PC-3 (cell line): ENCODE results near the gene MROH2A. TPM values are rescaled to one million over a fixed set of nuclear protein-coding genes. Genes with fewer than 3 reads are reported as not detected.
"Not testable (repeated sequence)": the region's sequence is repeated elsewhere in the genome, so short reads cannot be mapped to it uniquely, and the experiment has no call there.

ENCODE experiments used
- ATAC-seq: fragments of 200-7000 bp; cut with Tn5 transposase; 2 replicates; pipeline ENCODE4 v1.9.1; 2020; ENCODE audit warnings: mild to moderate bottlenecking, moderate library complexity
- Bru-seq: library from RNA; stranded (reverse); fragments of 400-500 nt; gene quantifications from one replicate; lab custom pipeline; 2021; lab: Mats Ljungman, UMichigan
- BruChase-seq, 2 experiments: library from RNA; stranded (reverse); fragments of 400-500 nt; gene quantifications; one replicate each; lab custom pipeline; 2021; lab: Mats Ljungman, UMichigan
- BruUV-seq: library from RNA; stranded (reverse); fragments of 400-500 nt; replicated peaks from 2 replicates; lab custom pipeline; 2021; lab: Mats Ljungman, UMichigan
- CTCF ChIA-PET: fragments of 300-600 bp; sonication (Branson Sonifier 250); formaldehyde crosslinking; loops from one replicate; lab custom pipeline; 2022; ENCODE audit warnings: antibody characterized with exemption; lab: Charles Lee
- POLR2A ChIA-PET: fragments of 300-600 bp; sonication (Branson Sonifier 250); formaldehyde crosslinking; loops from one replicate; lab custom pipeline; 2022; ENCODE audit warnings: antibody characterized with exemption; ENCODE audit not compliant: unreplicated experiment; lab: Charles Lee
- DNase-seq: peaks from one replicate; pipeline ENCODE4 v3.0.0-alpha.2; 2015
- H2AFZ ChIP-seq: fragments of 300-600 bp; sonication (generic); 2 replicates; pipeline ENCODE4 v1.6.0; 2016; ENCODE audit warnings: antibody characterized with exemption, low read length
- H3F3A ChIP-seq: fragments of 300-600 bp; sonication (generic); one replicate; pipeline ENCODE4 v1.6.0; 2017; ENCODE audit warnings: antibody characterized with exemption, low read length, control low read depth, mild to moderate bottlenecking; ENCODE audit not compliant: unreplicated experiment
- H3K27ac ChIP-seq: fragments of 300-600 bp; sonication (generic); 2 replicates; pipeline ENCODE4 v1.5.1; 2016; ENCODE audit warnings: mild to moderate bottlenecking, low read length
- H3K27me3 ChIP-seq: fragments of 300-600 bp; sonication (generic); 2 replicates; pipeline ENCODE4 v1.6.1; 2016; ENCODE audit warnings: low read length, mixed read lengths
- H3K36me3 ChIP-seq: fragments of 300-600 bp; sonication (generic); 2 replicates; pipeline ENCODE4 v1.6.1; 2016; ENCODE audit warnings: low read depth, mixed run types, low read length, mixed read lengths
- H3K4me1 ChIP-seq: fragments of 300-600 bp; sonication (generic); 2 replicates; pipeline ENCODE4 v1.5.1; 2016; ENCODE audit warnings: low read length; ENCODE audit not compliant: insufficient read depth
- H3K4me2 ChIP-seq: fragments of 300-600 bp; sonication (generic); 2 replicates; pipeline ENCODE4 v1.6.0; 2016; ENCODE audit warnings: low read length
- H3K4me3 ChIP-seq: fragments of 300-600 bp; sonication (generic); 2 replicates; pipeline ENCODE4 v1.5.1; 2016; ENCODE audit warnings: mild to moderate bottlenecking, low read length, mixed read lengths
- H3K79me2 ChIP-seq: fragments of 300-600 bp; sonication (generic); 2 replicates; pipeline ENCODE4 v1.6.1; 2017; ENCODE audit warnings: low read length, mixed read lengths
- H3K9ac ChIP-seq: fragments of 300-600 bp; sonication (generic); 2 replicates; pipeline ENCODE4 v1.6.0; 2016; ENCODE audit warnings: mild to moderate bottlenecking, low read length
- H3K9me2 ChIP-seq: fragments of 300-600 bp; sonication (generic); replicated peaks from 2 replicates; pipeline ENCODE4 v1.6.1; 2016; ENCODE audit warnings: mixed run types, low read length, mixed read lengths
- H3K9me3 ChIP-seq: fragments of 300-600 bp; sonication (generic); 2 replicates; pipeline ENCODE4 v1.6.1; 2016; ENCODE audit warnings: low read length, mixed read lengths
- H4K20me1 ChIP-seq: fragments of 300-600 bp; sonication (generic); 2 replicates; pipeline ENCODE4 v1.6.1; 2016; ENCODE audit warnings: low read length, mixed read lengths
- EZH2 ChIP-seq: fragments of 300-600 bp; sonication (generic); IDR thresholded peaks from one replicate; pipeline ENCODE4 v1.6.1; 2017; ENCODE audit warnings: antibody characterized with exemption, mild to moderate bottlenecking, low read length; ENCODE audit not compliant: unreplicated experiment
- EZH2phosphoT487 ChIP-seq: fragments of 300-600 bp; sonication (generic); IDR thresholded peaks from 2 replicates; pipeline ENCODE4 v1.6.1; 2018; ENCODE audit warnings: mild to moderate bottlenecking, antibody characterized with exemption, low read length, borderline replicate concordance
- intact Hi-C: fragments of 100-400 bp; cut with micrococcal nuclease; formaldehyde crosslinking; loops from 2 replicates; pipeline ENCODE4 v1.9.0; 2023
- long read RNA-seq: library from polyadenylated mRNA; unstranded; transcript quantifications from one replicate; pipeline ENCODE4 v2.0.0, GENCODE V29; 2021; ENCODE audit not compliant: unreplicated experiment
- total RNA-seq: library from RNA; depleted of rRNA; stranded (reverse); fragments of >200 nt; gene quantifications from 2 replicates; pipeline ENCODE4 v1.2.3, GENCODE V29; 2014; rRNA removed
- TF ChIP-seq, protein P1 (sequence below): fragments of 300-600 bp; sonication (generic); conservative IDR thresholded peaks from 2 replicates; pipeline ENCODE4 v1.5.1; 2017; ENCODE audit warnings: antibody characterized with exemption, low read depth, mild to moderate bottlenecking, low read length

The MROH2A gene, protein sequence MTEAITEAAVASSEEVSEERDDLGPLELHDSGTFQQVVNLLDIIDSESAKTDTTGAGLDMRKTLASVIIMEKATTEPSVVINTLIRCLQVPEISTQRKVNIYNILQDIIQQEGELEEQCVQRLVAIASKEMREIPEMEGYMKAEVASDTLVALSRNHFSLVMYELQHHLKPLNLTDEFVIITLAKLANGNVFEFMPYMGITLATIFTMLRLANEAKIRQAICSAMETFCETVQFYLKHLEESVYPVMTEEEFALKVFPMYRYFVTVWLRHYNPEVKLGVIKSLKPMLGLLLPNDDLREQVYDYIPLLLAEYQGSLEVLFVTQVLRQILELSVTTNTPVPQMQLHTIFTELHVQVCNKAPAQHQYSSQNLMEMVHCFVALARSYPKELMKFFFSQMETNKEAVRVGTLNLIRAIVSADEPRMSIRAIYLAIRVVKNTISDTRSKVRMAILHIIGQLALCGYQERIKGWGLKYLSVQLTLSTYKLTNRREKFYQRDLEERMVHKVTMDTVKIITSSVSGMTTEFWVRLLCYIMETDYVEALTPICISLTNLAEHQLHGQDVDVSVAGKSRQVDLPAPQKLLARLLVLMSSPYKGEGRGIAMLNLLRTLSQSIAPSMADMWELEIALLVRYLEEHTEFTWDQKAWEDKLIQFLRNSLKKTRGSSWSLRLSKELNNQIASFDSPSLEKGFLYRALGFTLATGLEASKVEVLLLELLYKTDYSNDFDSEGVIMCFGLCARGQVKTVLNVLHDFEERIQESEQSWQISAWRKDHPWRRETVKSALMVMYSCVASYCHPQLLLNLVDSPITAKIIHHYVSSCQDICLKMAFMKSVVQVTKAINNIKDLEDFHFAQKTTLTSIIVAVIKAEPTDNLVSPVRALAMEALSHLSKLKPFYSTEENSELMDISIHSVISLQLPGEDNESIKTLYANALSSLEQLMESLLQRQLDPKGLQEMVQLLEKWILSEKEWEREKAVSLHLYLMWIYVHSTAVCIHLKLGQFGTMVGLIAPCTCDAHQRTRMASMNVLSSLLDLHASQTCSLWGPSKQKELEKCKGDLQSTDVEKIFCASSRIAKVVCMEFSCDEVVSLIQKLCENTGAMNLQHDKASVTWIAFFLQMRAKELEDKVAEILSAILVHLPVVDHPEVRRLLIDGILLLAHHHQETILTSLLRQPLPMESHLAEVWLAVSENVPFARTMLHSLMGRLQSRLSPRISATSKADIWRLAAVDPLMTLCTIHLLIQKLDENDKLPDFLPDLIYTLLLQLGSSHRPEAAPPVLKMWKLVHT (N-terminal part only)
- total RNA-seq (not detected in 2 replicates), Bru-seq, nascent RNA (percentile 10 among the genes with signal in this experiment), BruChase-seq, experiment 1, labeled RNA remaining after a 6-hour chase (percentile 12 among the genes with signal in this experiment), BruChase-seq, experiment 2, labeled RNA remaining after a 2-hour chase (percentile 18 among the genes with signal in this experiment)
- long read RNA-seq, partial matches to known transcripts, result 0 of 1 reads
- long read RNA-seq, other reads (novel, unspliced or antisense), result 1 of 1 reads

DNA sequence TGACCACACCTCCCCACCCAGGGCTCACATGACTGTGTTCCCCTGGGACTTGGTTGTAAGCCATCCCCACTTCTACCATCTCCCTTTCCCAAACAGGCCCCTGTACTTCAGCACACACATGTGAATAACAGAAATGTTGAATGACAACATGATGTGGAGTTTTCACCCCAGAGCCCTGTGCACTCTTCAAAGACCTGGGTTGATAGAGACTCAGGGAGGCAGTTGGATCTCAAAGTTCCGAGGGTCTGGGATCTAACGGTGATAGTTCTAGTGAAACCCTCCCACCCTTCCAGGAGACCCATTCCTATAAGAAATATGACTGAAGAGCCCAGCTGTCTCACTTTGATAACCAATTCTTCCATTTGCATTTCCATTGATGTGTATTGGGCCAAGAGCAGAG lies at the start of gene MROH2A:
Gene MROH2A (plus strand): TSS at position 301 of the 400 bp plus-strand sequence. CDS start 1,029 bp downstream, outside the sequence.
- Histone ChIP-seq H3K9me3 (no peaks in the 10 kb centered on the region), H3K4me3 (no peak within 1 kb of the TSS), H4K20me1 (no peaks in the 10 kb centered on the region), H3K4me1 (no peaks in the 10 kb centered on the region), H3K27ac (no peak within 1 kb of the TSS), H3F3A (no peaks in the 10 kb centered on the region), H3K9me2 (no peaks in the 10 kb centered on the region), H3K9ac (no peak within 1 kb of the TSS), H2AFZ (no peak within 1 kb of the TSS), H3K36me3 (no peaks in the 10 kb centered on the region), H3K27me3 (no peaks in the 10 kb centered on the region), H3K79me2 (no peaks in the 10 kb centered on the region), H3K4me2 (no peak within 1 kb of the TSS)
- DNase-seq (no peak), ATAC-seq (no peak)
- CTCF ChIA-PET, result no interaction called here
- intact Hi-C loops, result no loop called here
- POLR2A ChIA-PET, result no interaction called here
- TF ChIP-seq EZH2phosphoT487 (no peak), EZH2 (no peak)
- TF ChIP-seq, protein P1, sequence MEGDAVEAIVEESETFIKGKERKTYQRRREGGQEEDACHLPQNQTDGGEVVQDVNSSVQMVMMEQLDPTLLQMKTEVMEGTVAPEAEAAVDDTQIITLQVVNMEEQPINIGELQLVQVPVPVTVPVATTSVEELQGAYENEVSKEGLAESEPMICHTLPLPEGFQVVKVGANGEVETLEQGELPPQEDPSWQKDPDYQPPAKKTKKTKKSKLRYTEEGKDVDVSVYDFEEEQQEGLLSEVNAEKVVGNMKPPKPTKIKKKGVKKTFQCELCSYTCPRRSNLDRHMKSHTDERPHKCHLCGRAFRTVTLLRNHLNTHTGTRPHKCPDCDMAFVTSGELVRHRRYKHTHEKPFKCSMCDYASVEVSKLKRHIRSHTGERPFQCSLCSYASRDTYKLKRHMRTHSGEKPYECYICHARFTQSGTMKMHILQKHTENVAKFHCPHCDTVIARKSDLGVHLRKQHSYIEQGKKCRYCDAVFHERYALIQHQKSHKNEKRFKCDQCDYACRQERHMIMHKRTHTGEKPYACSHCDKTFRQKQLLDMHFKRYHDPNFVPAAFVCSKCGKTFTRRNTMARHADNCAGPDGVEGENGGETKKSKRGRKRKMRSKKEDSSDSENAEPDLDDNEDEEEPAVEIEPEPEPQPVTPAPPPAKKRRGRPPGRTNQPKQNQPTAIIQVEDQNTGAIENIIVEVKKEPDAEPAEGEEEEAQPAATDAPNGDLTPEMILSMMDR, result no peak
- BruUV-seq, result no TSS peak

DNA sequence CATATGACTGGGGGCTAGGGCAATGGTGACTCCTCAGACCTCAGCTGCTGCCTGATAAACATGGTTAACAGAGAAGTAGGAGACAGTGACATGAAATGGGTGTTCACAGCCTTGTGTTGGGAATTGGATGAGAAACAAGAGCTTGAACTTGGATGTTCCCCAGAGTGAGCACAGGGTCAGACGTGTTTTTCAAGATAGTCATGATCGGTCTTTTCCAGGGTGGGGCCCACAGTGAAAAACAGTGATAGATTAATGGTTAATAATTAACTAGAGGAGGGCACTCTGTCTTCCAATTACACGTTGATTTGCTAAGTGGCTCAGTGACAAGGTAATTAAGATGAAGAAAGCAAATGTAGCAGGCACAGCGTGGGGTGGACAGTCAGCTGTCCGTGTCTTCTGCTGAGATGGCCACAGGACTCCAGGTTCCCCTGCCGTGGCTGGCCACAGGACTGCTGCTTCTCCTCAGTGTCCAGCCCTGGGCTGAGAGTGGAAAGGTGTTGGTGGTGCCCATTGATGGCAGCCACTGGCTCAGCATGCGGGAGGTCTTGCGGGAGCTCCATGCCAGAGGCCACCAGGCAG lies 49.3 kb upstream of the MROH2A start, which contains the start of gene UGT1A3:
Gene UGT1A3 (plus strand): TSS at position 320 of the 579 bp plus-strand sequence. CDS start 85 bp downstream, at position 405.
- no peaks in the 10 kb centered on the region for H4K20me1 ChIP-seq
- no peak within 1 kb of the TSS for H3K4me2 ChIP-seq
- TF ChIP-seq EZH2, result no peak
- no peak for TF ChIP-seq EZH2phosphoT487
- TF ChIP-seq, protein P1, result no peak
- H3K9ac ChIP-seq, result no peak within 1 kb of the TSS
- H3F3A ChIP-seq, result no peaks in the 10 kb centered on the region
- H2AFZ ChIP-seq, result no peak within 1 kb of the TSS
- no peaks in the 10 kb centered on the region for H3K79me2 ChIP-seq
- no peak within 1 kb of the TSS for H3K27ac ChIP-seq
- DNase-seq, result no peak
- no peaks in the 10 kb centered on the region for H3K9me2 ChIP-seq
- no TSS peak for BruUV-seq
- intact Hi-C loops, result no loop called here
- H3K4me1 ChIP-seq, result no peaks in the 10 kb centered on the region
- H3K27me3 ChIP-seq, result no peaks in the 10 kb centered on the region
- ATAC-seq, result no peak
- ChIA-PET POLR2A (no interaction called here), CTCF (no interaction called here)
- H3K9me3 ChIP-seq, result no peaks in the 10 kb centered on the region
- H3K36me3 ChIP-seq, result no peaks in the 10 kb centered on the region
- no peak within 1 kb of the TSS for H3K4me3 ChIP-seq

DNA sequence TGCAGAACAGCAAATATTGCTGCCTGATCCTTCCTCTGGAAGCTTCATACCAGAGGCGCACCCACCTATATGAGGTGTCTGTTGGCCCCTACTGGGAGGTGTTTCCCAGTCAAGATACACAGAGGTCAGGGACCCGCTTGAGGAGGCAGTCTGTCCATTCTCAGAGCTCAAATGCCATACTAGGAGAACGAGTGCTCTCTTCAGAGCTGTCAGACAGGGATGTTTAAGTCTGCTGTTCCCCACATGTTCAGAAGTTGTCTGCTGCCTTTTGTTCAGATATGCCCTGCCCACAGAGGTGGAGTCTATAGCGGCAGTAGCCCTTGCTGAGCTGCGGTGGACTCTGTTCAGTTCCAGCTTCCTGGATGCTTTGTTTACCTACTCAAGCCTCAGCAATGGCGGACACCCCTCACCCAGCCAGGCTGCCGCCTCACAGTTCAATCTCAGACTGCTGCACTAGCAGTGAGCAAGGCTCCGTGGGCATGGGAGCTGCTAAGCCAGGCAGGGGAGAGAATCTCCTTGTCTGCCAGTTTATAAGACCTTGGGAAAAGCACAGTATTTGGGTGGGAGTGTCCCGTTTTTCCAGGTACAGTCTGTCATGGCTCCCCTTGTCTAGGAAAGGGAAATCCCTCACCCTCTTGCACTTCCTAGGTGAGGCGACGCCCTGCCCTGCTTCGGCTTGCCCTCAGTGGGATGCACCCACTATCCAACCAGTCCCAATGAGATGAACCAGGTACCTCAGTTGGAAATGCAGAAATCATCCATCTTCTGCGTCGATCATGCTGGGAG lies 41.1 kb upstream of the MROH2A start:
- H3K36me3 ChIP-seq, H3K9ac ChIP-seq, H3K27me3 ChIP-seq, BruUV-seq, H2AFZ ChIP-seq, ATAC-seq, H3K27ac ChIP-seq, H3K4me3 ChIP-seq, H3K9me3 ChIP-seq, CTCF ChIA-PET, intact Hi-C loops, DNase-seq, POLR2A ChIA-PET, H3K4me1 ChIP-seq, H3K4me2 ChIP-seq, H3K79me2 ChIP-seq, H4K20me1 ChIP-seq, H3F3A ChIP-seq, H3K9me2 ChIP-seq: not testable (repeated sequence)
